SK-N-MC (cell line): ENCODE results near the gene NYNRIN.

Experiments used
- EZH2 ChIP-seq: fragments of 200-600 bp; sonication (generic); IDR thresholded peaks from one replicate; pipeline ENCODE4 v1.6.1; 2017; ENCODE audit warnings: antibody characterized with exemption
- POLR2AphosphoS5 ChIP-seq: IDR thresholded peaks from 2 replicates; pipeline ENCODE4 v1.6.1; 2012; ENCODE audit warnings: mild to moderate bottlenecking, low read depth, low read length, borderline replicate concordance

- TF ChIP-seq POLR2AphosphoS5, result peak; percentile 77
- no peak for TF ChIP-seq EZH2
These were observed 30.8 kb downstream of the NYNRIN start, which contains the start of the genes CBLN3 and KHNYN for GRCh38 chr14:24429395-24430142.
